Activated T-cell treated with anti-CD3 and anti-CD28 coated beads, Interleukin-2, amount 50 U/mL, for 72 hours (primary cell): ENCODE results near the gene RNASET2. TPM values are rescaled to one million over a fixed set of nuclear protein-coding genes. Genes with fewer than 3 reads are reported as not detected.

Experiments
- ATAC-seq, 2 donors: fragments of 150-1000 bp; cut with Tn5 transposase; replicated peaks in 1 of 2; 2 replicates each; pipeline ENCODE4 v1.10.0; 2021; ENCODE audit warnings: moderate library complexity in 2 of 2, mild to moderate bottlenecking in 1 of 2
- DNase-seq, 2 donors: peaks; one replicate each; pipeline ENCODE4 v3.0.0; 2021 to 2022; ENCODE audit warnings: mixed read lengths in 1 of 2
- H3K27ac Mint-ChIP-seq: one replicate; pipeline ENCODE4 v1.8.0; 2022; ENCODE audit warnings: mild to moderate bottlenecking, moderate library complexity, mixed read lengths
- H3K27me3 Mint-ChIP-seq: one replicate; pipeline ENCODE4 v1.8.0; 2022; ENCODE audit warnings: low read depth, mixed read lengths
- H3K36me3 Mint-ChIP-seq, 2 donors: one replicate each; pipeline ENCODE4 v1.8.0; 2022; ENCODE audit warnings: mixed read lengths in 2 of 2, mild to moderate bottlenecking in 1 of 2; ENCODE audit not compliant: insufficient read depth in 2 of 2
- H3K4me1 Mint-ChIP-seq: one replicate; pipeline ENCODE4 v1.8.0; 2022; ENCODE audit warnings: low read depth, mixed read lengths
- H3K4me3 Mint-ChIP-seq, 2 donors: one replicate each; pipeline ENCODE4 v1.8.0; 2022; ENCODE audit warnings: mild to moderate bottlenecking in 2 of 2, mixed read lengths in 2 of 2, moderate library complexity in 2 of 2
- H3K9me3 Mint-ChIP-seq, 2 donors: one replicate each; pipeline ENCODE4 v1.8.0; 2022; ENCODE audit warnings: mixed read lengths in 2 of 2
- total RNA-seq, 2 donors: library from RNA; stranded (reverse); gene quantifications; one replicate each; pipeline ENCODE4 v1.2.3, GENCODE V29; 2022

The RNASET2 gene, protein sequence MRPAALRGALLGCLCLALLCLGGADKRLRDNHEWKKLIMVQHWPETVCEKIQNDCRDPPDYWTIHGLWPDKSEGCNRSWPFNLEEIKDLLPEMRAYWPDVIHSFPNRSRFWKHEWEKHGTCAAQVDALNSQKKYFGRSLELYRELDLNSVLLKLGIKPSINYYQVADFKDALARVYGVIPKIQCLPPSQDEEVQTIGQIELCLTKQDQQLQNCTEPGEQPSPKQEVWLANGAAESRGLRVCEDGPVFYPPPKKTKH
- 10 to 100 TPM; 44.3 to 46.3 TPM for total RNA-seq

DNA sequence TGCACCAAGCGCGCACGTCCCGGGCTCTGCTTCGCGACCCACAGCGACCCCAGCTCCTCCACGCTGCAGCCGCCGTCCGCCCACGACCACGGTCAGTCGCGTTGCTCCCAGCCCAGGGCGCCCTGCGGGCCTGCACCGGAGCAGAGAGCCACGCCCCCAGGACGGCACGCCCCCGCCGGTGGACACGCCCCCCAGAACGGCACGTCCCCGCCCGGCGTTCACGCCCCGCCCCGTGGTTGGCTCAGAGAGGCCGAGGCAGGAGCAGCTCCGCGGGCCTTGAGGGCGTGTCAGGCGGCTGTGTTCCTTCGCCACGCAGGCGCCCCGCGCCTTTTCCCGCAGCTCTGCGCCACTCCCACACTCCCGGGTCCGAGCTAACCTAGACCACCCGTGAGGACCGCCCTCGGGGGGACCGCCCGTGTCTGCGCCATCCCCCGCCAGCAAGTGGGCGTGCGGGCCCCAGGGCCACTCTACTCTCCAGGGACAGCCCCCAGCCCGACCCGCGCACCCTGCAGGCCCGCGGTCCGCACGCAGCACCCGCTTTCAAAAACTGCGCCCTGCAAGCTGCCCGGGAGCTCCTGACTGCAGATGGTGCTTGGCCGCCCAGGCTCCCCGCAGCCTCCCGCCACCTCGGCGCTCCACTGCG lies at the start of gene RNASET2:
TSS of gene RNASET2 (minus strand) at position 107 of the 643 bp plus-strand sequence. CDS start 368 bp downstream, outside the sequence.
- ATAC-seq = peak; percentile 86 to 89
- Mint-ChIP-seq H3K4me1 (peaks cover 74% of the 10 kb centered on the region), H3K36me3 (peaks cover 0 to 2% of the 10 kb centered on the region in 2 donors), H3K27ac (peak within 1 kb of the TSS; percentile 89), H3K9me3 (no peaks in the 10 kb centered on the region), H3K27me3 (no peaks in the 10 kb centered on the region), H3K4me3 (peak within 1 kb of the TSS; percentile 84 to 94)
- DNase-seq = peak; percentile 99 to 100

DNA sequence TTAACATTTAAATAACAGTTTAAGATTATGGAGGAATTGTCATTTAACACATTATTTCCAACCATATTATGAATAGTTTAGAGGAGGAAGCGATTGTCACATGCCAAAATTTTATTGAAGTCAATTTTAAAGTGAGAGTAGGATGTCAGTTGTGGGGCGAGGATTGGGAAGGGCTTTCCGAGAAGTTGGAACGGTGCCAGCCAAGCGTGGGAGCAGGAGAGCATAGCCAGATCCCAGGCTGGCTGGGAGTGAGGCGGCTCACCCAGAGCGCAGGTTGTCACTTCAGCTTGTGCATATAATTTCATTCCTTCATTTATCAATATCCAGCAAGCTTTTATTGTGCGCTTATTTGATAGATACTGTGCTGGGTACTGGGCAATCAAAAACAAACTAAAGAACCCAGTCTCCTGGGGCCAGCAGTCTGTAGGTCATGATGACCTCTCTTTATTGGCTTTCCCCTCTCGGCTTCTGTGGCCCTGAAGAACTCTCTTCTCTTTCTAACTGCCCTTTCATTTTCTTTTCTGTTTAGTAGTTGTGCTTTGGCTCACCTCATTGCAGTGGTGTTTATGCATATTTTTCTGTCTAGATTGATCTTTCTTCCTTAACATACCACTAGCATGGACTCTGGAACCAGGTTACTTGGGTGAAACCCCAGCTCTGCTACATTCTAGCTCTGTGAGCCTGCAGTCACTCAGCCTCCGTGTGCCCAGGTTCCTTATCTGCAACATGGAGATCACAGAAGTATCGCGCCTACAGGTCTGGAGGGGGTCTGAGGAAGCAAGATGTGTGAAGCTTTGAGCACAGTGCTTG lies 49.2 kb upstream of the RNASET2 start:
- no peak overlapping the region for H3K4me3 Mint-ChIP-seq
- H3K36me3 Mint-ChIP-seq = peaks cover 8 to 19% of the 10 kb centered on the region in 2 donors
- DNase-seq (no peak), ATAC-seq (no peak)
- no peaks in the 10 kb centered on the region for H3K9me3 Mint-ChIP-seq
- no peak overlapping the region for H3K27ac Mint-ChIP-seq
- no peaks in the 10 kb centered on the region for H3K27me3 Mint-ChIP-seq
- peaks cover 14% of the 10 kb centered on the region for H3K4me1 Mint-ChIP-seq

DNA sequence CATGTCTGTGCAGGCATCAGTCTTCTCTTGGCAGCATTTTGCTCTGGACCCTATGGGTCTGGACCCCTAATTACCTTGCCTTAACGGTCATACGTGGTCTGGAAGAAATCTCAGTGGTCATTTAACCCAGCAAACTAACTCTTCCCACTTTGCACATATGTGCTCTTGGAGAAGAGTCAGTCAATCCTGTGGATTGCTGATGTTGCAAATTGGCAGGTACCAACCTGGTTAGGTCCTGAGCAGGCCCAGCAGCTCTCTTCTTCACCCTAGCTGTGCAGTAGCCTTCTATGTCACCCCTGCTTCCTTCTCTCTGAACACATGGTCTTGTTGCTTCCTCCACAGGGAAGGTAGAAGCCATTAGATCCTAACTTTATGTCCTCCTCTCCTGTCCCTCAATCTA lies 44.4 kb upstream of the RNASET2 start:
- Mint-ChIP-seq H3K9me3 (no peaks in the 10 kb centered on the region), H3K4me3 (peak overlapping the region; percentile 77 to 87), H3K27ac (peak overlapping the region; percentile 27), H3K36me3 (peaks cover 4 to 8% of the 10 kb centered on the region in 2 donors), H3K27me3 (no peaks in the 10 kb centered on the region), H3K4me1 (peaks cover 28% of the 10 kb centered on the region)
- DNase-seq (no peak), ATAC-seq (no peak)

DNA sequence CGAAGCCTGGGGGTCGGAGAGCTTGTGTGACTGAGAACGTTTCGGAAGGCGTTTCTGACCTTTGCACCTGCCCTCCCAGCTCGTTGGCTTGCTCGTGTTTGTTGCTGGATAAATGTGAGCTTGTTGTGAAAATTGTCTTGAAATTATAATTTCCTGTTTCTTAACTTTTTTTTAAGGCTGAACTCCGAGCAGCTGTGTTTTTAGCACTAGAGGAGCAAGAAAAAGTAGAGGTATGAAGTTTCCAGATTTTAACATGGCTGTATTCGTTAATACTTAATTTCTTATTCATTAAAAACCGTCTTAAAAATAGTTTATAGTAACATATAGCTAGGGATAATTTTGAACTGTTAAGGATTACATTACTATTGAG lies 43.5 kb upstream of the RNASET2 start:
- H3K4me3 Mint-ChIP-seq = peak overlapping the region; percentile 77 to 87
- peaks cover 3 to 7% of the 10 kb centered on the region in 2 donors for H3K36me3 Mint-ChIP-seq
- peaks cover 28% of the 10 kb centered on the region for H3K4me1 Mint-ChIP-seq
- ATAC-seq (no peak), DNase-seq (no peak)
- no peaks in the 10 kb centered on the region for H3K27me3 Mint-ChIP-seq
- peak overlapping the region; percentile 95 for H3K27ac Mint-ChIP-seq
- no peaks in the 10 kb centered on the region for H3K9me3 Mint-ChIP-seq

DNA sequence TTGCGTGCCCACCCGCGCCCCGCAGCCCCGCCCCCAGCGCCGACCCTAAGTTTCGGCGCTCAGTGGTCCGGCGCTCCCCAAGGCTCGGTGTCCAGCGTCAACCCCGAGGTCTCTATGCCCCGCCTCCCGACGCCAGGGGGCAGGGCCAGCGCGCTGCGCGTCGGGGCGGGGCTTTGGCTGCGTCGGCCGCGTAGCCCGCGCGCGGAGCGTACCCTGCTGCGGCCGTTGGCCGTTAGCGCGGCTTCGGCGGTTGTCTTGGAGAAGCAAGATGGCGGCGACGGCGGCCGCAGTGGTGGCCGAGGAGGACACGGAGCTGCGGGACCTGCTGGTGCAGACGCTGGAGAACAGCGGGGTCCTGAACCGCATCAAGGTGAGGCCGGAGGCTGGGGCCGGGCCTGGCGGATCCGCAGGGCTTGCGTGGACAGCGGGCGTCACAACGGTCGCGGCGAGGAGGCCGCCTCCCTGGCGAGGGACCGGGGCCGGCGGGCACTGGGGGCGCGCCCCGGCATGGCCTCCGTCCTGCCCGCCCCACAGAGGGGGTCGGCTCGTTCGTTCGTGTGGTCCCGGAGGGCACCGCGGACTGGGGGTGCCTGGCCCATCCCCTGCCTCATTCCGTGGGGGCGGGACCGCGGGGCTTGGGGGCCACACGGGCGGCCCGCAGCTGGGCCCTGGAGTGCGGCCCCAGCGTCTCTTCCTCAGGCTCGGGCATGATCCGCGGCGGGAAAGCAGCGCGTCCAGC lies 43.0 kb upstream of the RNASET2 start, which contains the start of gene CEP43:
TSS of gene CEP43 (plus strand) at position 253 of the 739 bp plus-strand sequence. CDS start at position 269, 16 bp downstream.
- Mint-ChIP-seq H3K4me3 (peak within 1 kb of the TSS; percentile 87 to 89), H3K9me3 (no peaks in the 10 kb centered on the region), H3K4me1 (peaks cover 28% of the 10 kb centered on the region), H3K36me3 (peaks cover 3 to 7% of the 10 kb centered on the region in 2 donors), H3K27me3 (no peaks in the 10 kb centered on the region), H3K27ac (peak within 1 kb of the TSS; percentile 95)
- ATAC-seq (peak; percentile 92 to 94), DNase-seq (peak; percentile 87 to 94)

DNA sequence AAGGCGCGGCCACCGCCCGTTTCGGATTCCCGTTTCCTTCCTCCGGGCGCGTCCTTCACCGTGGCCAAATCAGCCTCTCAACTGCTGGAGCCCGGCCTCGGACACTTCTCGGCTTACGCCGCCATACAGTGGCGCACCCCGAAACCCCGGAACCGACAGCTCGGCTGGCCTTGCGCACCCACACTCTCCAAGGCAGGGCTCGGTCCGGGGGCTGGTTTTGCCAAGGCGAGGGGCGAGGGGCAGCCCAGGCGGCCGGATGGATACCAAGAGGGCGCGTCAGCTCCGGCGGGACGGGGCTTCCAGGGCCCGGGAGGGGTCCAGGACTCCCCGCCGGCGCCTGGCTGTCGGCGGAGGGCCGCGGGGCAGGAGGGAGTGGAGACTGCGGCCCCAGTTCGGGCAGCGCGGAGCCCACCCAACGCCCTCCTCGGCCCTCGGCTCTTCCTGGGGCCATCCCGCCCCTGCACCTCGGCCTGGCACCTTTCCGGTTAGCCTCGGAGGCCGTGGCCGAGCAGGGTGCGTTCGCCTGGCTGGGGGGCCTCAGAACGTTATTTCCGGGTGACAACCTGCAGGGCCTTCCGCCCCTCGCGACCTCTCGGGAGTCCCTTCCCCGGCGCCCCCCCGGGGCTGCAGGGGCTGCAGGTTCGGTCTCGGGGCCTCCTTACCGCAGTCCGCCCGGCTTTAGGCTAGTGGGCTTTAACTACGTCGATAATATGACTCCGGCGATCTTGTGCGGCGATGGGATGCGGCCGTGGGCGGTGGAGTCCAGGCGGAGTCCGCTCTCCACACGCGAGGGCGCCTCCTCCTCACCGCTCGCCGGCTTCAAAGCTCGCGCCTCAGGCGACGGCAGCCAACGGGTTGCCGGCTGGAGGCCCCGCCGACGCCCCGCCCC lies 42.1 kb upstream of the RNASET2 start:
- Mint-ChIP-seq H3K9me3 (no peaks in the 10 kb centered on the region), H3K4me3 (peak overlapping the region; percentile 87 to 89), H3K27me3 (no peaks in the 10 kb centered on the region), H3K4me1 (peaks cover 28% of the 10 kb centered on the region), H3K27ac (no peak overlapping the region), H3K36me3 (peaks cover 3% of the 10 kb centered on the region in 2 donors)
- DNase-seq (peak; percentile 23 to 39), ATAC-seq (peak; percentile 17 to 18)

DNA sequence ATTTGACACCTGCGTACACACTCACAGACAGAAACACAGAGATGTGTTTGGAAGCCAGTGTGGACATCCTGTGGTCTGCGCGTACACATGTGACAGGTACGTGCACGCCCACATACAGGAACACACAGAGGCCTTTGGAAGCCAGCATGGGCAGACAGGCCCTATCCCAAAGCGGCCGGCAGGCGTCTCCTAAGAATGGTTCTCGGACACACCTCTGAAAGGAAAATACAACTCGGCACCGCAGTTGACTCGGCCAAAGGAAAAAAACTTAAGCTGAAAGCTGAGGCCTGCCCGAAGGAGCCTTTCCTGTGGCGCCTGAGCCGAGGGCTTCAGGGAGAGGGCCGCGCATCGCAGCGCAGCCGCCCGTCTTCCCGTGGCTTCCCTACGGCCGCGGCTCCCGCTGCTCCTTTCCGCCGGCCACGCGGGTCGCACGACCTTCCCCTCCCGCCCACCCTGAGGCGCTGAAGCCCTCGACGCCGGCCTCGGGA lies 41.5 kb upstream of the RNASET2 start:
- Mint-ChIP-seq H3K9me3 (no peaks in the 10 kb centered on the region), H3K4me3 (peak overlapping the region; percentile 62 to 87), H3K27ac (peak overlapping the region; percentile 1), H3K4me1 (peaks cover 28% of the 10 kb centered on the region), H3K36me3 (peaks cover 3% of the 10 kb centered on the region in 2 donors), H3K27me3 (no peaks in the 10 kb centered on the region)
- DNase-seq (peak; percentile 49 to 59), ATAC-seq (peak; percentile 12 to 22)

DNA sequence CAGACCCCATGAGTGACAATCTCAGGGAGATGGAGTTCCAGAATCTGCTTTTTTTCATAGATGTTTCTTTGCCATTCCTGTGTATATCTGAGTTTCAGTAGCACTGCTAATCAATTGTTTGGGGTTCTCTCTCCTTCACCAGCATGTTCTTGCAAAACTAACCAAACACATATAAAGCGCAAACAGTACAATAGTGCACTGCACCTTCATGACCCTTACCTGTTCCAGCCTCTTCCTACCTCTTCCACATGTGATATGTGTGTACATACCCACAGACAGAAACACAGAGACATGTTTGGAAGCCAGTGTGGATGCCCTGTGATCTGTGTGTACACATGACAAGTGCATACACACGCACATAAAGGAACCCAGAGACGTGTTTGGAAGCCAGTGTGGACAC lies 41.0 kb upstream of the RNASET2 start:
- peaks cover 28% of the 10 kb centered on the region for H3K4me1 Mint-ChIP-seq
- H3K9me3 Mint-ChIP-seq = no peaks in the 10 kb centered on the region
- DNase-seq (no peak), ATAC-seq (no peak)
- H3K27me3 Mint-ChIP-seq = no peaks in the 10 kb centered on the region
- peak overlapping the region; percentile 1 for H3K27ac Mint-ChIP-seq
- H3K36me3 Mint-ChIP-seq = peaks cover 3% of the 10 kb centered on the region in 2 donors
- H3K4me3 Mint-ChIP-seq = peak overlapping the region; percentile 62 to 87

DNA sequence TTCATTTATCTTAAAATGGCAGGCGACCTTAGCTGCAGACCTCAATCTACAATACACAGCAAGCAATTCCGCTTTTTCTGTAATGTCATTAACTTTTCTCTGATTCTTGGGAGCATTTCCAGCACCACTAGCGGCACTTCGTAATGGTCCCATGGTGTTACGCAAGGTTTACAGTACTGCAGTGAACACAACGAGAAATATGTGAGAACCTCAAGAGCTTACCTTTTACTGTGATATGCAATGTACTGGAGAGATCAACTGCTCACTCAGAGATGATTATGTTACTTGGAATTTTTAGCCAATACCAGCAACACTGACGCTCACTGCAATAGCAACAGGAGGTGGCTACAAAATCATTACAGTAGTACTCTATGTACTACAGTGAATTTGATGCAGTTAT lies 40.1 kb upstream of the RNASET2 start:
- H3K27ac Mint-ChIP-seq = no peak overlapping the region
- no peak overlapping the region for H3K4me3 Mint-ChIP-seq
- peaks cover 3% of the 10 kb centered on the region in 2 donors for H3K36me3 Mint-ChIP-seq
- no peaks in the 10 kb centered on the region for H3K9me3 Mint-ChIP-seq
- ATAC-seq (no peak), DNase-seq (no peak)
- peaks cover 23% of the 10 kb centered on the region for H3K4me1 Mint-ChIP-seq
- H3K27me3 Mint-ChIP-seq = no peaks in the 10 kb centered on the region

DNA sequence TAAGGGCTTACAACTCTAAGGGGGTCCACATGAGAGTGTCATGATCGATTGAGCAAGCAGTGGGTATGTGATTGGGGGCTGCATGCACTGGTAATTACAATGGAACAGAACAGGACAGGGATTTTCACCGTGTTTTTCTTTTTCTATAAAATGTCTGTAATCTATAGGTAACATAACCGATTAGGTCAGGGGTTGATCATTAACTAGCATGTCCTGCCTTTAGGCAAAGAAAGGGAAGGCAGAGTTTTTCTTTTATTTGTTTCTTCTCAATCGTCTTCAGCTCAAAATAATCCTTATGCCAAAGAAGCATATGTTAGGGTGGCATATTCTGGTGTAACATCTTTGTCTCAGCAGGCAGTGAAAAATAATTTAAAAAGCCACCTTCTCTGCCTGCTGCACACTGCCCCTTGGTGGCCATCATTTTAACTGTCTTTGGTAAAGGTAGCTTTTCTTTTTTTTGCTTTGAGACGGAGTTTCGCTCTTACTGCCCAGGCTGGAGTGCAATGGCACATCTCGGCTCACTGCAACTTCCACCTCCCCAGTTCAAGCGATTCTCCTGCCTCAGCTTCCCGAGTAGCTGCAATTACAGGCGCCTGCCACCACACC lies 33.2 kb upstream of the RNASET2 start:
- Mint-ChIP-seq H3K4me1 (peaks cover 7% of the 10 kb centered on the region), H3K27me3 (no peaks in the 10 kb centered on the region), H3K27ac (no peak overlapping the region), H3K4me3 (no peak overlapping the region), H3K9me3 (no peaks in the 10 kb centered on the region), H3K36me3 (peaks cover 3 to 4% of the 10 kb centered on the region in 2 donors)
- ATAC-seq = peak in 1 of 2 donors; percentile 75
- peak in 1 of 2 donors; percentile 44 for DNase-seq

DNA sequence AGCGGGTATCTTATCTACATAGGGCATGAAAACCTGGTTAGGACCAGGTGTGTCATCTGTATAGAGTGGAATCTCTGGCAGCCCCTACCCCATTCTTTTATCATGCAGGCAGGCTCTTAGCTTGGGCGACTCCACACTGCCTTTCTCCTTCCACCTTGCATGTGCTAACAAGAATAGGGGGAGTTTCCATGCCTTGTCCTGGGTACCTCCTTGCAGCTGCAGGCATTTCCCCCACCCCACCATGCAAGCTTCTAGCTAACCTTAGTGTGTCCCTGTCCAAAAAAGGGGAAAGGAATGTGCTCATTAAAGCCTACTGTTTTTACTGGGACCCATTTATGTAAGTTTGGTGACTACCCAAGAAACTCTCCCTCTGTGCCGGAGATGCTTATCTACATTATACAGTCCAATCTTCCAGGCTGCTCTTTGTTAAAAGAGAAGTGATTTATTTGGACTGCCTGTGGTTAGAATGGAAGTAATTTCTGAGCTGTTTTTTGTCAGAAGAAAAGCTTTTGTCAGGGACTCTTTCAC lies 32.4 kb upstream of the RNASET2 start:
- Mint-ChIP-seq H3K27me3 (no peaks in the 10 kb centered on the region), H3K27ac (no peak overlapping the region), H3K9me3 (no peaks in the 10 kb centered on the region), H3K36me3 (peaks cover 4 to 5% of the 10 kb centered on the region in 2 donors), H3K4me3 (no peak overlapping the region), H3K4me1 (peaks cover 7% of the 10 kb centered on the region)
- no peak for ATAC-seq
- DNase-seq = no peak
